NCI-H1694 treated with DMSO at 0.1 percent for 48 hours (cell line): Measurements from ENCODE around the gene ITGA7.

Experiments
- DNase-seq: peaks from one replicate; lab custom pipeline; 2025; lab: John Stamatoyannopoulos, UW

Gene ITGA7, protein sequence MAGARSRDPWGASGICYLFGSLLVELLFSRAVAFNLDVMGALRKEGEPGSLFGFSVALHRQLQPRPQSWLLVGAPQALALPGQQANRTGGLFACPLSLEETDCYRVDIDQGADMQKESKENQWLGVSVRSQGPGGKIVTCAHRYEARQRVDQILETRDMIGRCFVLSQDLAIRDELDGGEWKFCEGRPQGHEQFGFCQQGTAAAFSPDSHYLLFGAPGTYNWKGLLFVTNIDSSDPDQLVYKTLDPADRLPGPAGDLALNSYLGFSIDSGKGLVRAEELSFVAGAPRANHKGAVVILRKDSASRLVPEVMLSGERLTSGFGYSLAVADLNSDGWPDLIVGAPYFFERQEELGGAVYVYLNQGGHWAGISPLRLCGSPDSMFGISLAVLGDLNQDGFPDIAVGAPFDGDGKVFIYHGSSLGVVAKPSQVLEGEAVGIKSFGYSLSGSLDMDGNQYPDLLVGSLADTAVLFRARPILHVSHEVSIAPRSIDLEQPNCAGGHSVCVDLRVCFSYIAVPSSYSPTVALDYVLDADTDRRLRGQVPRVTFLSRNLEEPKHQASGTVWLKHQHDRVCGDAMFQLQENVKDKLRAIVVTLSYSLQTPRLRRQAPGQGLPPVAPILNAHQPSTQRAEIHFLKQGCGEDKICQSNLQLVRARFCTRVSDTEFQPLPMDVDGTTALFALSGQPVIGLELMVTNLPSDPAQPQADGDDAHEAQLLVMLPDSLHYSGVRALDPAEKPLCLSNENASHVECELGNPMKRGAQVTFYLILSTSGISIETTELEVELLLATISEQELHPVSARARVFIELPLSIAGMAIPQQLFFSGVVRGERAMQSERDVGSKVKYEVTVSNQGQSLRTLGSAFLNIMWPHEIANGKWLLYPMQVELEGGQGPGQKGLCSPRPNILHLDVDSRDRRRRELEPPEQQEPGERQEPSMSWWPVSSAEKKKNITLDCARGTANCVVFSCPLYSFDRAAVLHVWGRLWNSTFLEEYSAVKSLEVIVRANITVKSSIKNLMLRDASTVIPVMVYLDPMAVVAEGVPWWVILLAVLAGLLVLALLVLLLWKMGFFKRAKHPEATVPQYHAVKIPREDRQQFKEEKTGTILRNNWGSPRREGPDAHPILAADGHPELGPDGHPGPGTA

DNA sequence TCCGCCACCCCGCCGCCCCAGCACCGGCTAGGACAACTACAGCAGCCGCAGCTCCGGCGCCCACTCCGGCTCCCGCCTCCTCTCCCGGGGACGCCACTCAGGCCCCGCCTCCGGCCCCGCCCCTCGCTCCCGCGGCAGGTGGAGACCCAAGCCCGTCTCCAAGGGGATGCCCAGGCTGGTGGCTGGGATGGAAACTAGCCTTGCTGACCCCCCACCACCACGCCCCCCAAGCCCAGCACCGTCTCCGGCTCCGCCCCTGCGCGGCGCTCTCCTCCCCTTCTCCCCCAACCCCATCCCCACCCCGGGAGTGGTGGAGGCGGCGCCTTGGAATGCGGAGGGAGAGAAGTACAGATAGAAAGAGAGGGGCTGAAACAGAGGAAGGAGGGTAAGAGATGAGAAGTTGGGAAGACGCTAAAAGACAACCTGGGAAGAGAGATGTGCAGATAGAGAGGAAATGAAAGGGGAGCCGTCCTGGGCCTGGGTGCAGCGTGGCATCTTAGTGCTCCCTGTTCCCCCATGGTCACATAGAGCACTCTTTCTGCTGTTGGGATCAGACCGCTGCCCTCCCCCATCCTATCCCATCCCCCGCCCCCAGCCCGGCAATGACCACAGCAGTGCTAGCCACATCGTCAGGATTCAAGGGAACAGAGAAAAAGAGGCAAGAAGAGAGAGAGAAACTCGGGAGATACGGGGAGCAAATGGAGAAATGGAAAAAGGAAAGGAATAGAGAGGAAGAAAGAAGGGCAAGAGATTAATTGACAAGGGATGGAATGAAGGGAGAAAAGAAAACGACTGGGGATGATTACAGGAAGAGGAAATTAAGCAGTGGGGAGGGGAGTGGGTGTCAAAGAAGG is at the start of gene ITGA7:
Gene ITGA7, minus strand, starts transcription at position 64 of the 854 bp plus-strand sequence. CDS start 222 bp downstream, outside the sequence.
- DNase-seq: no peak

DNA sequence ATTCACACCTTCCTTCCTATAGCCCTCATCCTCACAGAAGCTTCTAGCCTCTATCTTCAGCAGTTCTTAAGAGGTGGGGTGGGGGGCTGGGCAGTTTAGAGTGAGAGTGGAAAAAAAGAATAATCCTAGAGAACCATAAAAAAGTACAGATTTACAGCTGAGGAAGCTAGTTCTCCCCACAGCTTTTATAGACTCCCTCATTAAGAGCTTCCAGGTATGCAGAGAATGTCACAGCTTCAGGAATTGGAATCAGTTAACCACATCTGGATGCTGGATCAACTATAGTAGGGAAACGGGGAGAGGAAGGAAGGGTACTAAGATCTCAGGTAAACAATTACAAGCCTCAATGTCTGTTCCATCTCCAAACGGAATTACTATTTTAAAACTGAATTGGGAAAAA is 47.5 kb upstream of the ITGA7 start:
- DNase-seq: no peak

DNA sequence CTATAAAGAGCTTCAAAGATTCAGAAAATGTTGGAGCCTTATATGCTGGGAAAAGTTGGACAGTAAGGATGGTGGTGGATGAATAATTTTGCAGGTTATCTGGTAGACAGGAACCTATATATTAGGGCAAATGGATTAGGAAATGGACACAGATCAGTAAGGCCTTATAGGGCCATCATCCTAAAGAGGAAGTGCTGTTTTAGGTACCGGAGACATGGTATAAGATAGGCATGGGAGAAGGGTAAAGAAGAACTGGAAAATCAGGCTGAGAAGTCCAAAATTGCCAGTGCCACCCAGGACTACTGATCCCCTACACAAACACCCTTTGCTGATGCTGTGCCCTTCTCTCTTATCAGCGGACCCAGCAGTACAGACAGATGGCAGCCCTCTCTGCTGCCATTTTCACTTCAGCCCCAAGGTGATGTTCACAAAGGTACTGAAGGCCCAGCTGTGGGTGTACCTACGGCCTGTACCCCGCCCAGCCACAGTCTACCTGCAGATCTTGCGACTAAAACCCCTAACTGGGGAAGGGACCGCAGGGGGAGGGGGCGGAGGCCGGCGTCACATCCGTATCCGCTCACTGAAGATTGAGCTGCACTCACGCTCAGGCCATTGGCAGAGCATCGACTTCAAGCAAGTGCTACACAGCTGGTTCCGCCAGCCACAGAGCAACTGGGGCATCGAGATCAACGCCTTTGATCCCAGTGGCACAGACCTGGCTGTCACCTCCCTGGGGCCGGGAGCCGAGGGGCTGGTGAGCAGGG is 40.7 kb upstream of the ITGA7 start:
- DNase-seq: no peak

DNA sequence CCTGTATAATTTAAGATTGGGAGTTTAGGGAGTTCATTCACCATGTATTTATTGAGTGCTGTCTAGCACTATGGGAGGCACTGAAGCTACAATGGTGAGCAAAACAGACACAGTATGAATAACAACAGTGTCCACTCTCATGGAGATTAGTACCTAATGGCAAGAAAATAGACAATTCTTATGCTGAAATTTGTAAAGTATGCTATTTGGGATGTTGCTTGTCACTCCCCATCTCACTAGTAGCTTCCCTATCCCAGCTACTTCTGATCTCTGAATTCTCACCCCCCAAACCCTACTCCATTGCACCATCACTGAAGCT is 39.2 kb upstream of the ITGA7 start:
- DNase-seq: no peak

DNA sequence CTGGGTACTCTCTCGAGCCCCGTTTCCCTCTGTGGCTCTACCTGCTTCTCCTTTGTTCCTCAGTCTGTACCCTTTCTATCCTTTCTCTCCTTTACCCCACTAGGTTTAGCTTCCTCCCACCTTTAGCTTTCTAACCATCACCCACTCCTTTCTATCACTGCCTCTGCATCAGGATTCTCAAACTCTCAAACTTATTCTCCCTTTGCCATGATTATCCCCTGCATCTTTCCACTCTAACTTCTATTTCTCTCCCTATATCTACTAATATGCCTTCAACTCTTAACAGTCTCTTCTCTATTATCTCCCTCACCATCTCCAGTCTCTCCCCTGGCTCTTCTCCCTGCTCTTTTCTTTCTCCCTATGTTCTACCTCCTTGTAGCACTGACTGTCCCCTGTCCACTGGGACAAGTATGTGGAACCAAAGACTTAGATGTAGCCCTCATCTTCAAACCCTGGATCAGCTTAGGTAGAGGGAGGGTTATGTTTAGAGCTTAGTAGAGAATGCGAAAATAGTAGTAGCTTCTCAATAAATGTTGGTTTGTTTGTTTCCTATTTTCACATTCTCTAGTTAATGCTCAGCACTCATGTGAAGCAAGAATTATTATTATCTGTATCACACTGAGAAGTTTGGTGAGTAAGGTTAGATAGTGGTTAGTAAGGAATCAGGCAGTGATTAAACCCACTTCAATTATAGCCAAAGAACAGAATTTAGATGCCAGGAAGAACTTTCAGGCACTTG is 38.6 kb upstream of the ITGA7 start:
- DNase-seq: no peak

DNA sequence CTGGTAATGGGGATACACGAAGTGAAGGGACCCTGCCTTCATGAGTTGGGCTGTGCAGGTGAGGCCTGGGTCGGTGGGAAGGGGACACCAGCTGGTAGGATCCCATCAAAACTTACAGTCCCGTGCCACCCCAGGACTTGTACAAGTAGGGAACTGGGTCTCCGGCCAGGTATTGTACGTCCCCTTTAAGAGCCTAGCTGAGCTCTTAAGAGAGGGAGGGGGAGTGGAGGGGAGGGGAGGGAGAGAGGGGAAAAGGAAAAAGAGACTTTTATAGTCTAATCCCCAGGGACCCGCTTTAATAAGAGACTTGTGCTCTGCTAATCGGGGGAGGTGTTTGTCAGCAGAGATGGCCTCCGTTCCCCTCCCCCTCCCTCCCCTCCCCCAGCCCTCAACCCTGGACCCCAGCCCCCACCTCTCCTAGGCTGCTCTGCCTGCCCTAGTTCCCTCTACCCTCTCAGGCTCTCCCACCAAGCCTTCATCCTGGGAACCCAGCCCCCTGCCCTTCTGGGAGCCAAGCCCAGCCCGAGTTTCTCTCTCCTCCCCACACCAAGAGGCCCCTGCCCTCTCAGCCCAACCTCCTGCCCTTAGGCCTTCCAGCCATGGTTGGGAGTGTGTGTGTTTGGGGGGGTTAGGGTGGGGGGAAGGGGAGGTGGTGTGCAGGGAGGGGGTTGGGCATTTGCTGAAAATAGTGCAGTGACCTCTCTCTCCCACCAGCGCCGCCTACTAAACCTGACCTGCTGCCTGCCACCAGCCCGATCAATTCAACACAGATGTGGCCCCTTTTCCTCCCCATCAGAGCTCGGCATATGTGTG is 37.9 kb upstream of the ITGA7 start:
- DNase-seq: no peak

DNA sequence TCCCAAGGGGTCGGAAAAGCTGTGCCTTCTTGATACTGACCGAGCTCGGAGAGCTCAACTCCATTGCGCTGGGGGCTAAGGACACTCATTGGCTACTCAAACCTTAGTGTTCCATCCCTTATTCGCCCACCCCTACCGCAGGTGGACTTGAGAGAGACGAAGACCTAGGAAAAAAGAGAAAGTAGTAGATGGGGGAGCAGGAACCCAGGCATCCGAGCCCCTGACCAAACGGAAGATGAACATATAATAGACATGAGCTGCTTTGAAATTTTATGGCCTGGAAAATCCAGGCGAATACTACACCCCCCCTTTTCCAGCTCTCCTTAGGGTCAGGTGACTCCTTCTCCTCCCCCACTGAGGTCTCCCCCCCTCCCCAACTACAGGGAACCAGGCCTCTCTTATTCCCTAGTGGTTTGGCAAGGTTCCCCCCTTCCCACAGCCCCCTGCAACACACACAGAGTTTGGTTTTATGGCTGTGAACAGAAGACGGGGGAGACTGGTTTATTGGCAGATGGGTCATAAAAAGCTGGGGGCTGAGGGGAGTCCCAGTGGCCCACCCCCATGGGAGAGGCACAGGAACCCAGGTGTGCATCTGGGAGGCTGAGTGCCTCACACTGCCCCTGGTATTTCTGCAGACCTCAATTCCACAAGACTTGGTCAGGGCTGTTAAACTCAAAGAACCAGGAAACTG is 36.8 kb upstream of the ITGA7 start:
- DNase-seq: no peak

DNA sequence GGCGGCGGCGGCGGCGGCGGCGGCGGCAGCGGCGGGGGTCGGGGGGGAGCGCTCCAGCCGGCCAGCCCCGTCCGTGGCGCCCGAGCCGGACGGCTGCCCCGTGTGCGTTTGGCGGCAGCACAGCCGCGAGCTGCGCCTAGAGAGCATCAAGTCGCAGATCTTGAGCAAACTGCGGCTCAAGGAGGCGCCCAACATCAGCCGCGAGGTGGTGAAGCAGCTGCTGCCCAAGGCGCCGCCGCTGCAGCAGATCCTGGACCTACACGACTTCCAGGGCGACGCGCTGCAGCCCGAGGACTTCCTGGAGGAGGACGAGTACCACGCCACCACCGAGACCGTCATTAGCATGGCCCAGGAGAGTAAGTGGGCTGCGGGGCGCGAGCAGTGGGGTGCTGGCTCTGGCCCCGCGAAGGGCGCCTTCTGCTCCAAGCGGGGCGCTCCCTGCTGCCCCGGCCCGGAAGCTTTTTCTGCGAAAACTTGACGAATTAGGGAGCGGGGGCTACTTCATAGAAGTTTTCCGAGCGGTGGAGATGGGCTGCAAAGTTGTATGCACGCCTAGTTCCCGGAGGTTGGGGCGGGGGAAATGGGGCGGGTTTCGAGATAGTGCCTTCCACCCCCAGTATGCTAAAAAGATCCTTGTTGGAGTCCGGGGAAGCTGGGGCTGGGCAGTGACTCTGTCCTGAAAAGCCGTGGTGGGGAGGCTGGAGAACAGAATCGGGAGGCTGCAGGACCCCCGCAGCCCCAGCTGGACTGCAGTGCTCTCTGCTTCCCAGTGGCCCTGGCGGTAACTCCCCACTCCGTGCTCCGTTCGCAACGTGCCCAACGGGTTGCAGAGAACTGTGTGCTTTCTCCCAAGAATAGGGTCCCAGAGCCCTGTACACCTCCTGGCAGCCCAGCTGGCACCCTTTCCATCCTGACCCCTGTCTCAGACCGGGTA is 36.0 kb upstream of the ITGA7 start:
- DNase-seq: no peak

DNA sequence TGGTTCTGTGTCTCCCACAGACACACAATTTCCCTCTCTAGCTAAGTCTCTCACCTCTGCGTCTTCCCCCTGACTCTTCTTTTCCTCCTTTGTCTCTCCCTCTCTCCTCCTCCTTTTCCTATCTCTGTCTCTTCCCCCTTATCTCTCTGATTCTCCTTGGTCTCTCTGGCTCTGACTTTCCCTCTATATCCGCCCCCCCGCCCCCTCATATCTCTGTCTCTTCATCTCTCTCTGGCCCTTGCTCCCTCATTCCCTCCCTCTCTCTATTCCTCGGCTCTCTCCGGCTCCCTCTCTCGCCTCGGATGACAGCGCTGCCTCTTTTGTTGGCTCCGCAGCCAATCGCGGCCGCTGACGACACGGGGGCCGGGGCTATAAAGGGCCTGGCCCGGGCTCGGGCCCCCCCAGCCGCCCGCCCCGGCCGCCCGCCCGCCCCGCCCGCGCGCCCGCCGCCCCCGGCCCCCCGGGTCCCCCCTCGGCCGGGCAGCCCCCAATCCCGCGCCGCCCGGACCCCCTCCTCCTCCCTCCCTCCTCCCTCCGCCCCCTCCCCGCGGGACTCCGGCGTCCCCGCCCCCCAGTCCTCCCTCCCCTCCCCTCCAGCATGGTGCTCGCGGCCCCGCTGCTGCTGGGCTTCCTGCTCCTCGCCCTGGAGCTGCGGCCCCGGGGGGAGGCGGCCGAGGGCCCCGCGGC is 35.2 kb upstream of the ITGA7 start, which contains the start of gene GDF11:
Gene GDF11, plus strand, starts transcription at position 404 of the 687 bp plus-strand sequence. Its CDS starts 195 bp downstream, at position 599.
- DNase-seq: peak; percentile 29

DNA sequence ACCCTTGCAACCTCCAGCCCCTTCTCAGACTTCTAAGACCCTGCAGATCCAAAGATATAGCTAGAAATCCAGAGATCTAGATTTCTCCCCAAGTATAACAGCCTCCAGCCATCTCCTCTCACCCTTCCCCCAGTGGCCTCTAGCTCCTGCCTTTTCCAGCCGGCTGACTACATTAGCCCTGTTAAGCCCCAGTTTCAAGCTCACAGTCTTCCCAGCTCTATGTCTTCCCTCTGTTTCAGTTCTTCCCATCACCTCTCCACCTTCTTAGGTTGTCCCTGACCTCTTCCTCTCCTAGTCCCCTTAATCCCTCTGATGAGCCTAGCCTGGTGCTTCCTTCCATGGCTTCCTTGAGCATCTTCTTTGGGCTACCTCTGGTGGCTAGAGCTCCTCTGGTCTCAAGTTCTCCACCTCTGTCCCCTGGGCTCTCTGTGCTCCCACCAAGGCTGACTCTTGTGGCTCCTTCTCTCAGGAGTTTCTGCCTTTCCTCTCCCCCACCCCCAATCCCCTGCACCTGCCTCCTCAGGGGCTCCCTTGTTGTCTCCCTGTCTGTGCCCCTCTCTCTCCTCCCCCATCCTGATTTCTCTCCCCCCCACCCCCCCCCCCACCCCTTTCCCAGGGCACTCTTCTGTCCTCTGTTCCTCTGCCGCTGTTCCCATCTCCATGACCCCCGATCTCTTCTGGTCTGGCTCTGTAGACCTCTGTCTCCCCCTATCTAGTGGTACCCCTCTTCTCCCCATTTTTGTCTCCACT is 34.4 kb upstream of the ITGA7 start:
- no peak for DNase-seq

DNA sequence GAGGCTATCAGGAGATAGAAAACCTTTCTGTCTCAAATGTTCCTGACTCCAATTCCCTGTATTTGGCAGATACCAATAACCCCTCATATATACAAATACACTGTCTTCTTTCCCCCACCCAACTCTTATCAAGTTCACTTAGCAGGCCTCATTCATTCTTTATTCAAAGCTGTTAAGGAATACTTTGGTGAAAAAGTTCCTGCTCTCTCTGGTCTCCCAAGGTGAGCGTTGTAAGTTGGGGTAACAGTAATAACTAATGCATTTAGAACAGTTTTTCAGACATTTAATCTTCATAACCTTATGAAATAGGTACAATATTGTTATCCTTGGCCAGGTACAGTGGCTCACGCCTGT is 31.3 kb upstream of the ITGA7 start:
- DNase-seq: no peak

DNA sequence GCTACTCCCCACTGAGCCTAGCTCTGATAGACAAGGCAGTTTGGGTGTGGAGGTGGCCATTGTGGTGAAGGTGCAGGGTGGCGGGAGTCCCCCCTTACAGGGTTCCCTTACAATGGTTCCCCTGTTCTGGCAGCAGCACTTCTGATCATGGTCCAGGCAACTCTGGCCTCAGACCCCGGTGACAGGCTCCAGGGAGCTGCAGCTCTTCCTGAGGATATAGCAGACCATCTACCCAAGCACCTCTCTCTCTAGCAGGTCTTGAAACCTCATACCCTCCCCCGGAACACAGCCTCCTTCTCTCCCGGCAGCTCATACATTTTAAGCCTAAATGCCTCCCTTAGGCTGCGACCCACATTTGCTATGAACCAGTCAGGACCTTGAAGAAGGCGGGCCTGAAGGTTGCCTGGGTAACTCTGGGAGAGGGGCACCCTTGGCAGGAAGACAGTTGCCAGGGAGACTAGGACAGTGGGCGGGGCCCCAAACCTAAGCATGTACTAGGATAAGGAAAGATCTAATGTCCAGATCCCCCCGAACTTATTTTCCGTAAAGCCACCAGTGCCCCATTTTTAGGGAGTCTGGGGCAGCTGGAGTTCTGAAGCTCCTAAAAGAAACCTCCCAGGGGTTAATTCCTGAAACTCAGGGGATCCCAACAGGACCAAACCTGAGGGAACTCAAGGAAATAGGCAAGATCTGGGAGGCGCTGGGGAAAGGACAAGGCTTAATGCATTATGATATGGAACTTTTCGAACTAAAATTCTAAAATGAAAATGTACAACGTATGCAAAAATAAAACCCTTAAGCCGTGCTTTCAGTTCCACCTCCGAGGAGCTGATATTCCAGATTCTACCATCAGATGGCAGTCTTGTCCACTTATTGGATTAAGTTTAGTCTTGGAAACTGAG is 30.7 kb upstream of the ITGA7 start:
- DNase-seq: peak; percentile 89

DNA sequence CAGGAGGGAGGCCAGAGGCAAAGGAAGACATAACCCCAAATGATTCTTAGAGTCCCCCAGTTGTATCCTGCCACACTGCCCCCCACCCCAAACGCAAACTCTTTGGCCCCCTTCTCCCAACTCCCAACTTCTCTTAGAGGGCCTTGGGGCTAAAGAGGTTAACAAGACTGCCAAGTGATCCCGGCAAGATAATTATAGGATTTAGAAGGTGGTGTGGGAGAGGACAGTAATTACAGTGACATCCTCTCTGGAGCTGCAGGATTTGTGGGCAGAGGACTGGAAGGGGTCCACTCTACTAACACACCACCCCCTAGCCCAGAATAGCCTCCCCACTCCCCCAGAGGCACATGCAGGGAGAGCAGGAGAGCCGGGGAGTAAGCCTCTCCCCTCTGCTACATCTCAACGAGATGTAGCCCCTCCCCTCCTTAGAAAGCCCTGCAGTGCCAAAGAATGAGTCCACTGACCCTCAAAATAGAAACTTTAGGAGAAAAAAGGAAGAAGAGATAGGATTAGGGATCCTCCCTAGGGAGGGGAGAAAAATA is 29.9 kb upstream of the ITGA7 start:
- no peak for DNase-seq

DNA sequence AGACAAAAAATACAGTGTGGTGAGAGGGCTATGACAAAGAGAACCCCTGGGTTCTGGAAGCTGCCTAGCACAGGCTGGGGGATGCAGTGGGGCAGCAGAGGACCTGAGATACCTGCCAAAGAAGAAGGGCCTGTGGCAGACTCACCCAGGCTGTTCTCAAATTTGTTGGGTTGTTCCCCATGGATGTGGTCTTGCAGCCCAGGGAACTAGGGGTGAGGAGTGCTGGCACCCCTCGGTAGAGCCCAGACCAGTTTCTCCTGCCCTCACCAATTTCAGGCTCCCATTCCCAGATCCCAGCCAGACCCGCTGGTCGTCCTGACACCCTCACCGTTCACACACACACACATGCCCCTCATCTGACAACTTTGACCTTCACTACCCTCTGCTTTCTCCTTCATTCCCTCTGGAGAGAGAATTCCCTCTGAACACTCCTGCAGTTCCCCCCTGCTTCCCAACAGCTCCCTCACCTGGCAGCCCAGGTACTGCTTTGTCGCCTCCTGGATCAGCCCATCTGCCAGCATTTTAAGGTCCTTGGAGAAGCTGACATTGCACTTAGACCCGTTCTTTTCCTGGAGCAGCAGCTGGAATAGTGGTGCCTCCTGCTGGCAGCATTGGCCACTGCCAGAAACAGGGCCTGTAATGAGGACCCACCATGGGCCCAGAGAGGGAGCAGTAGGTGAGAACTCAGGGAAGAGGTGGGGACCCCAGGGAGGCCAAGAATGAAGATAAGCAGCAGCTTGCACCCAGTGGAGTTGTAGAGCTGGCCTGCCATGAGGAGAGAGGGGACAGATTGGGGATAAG is 29.3 kb upstream of the ITGA7 start:
- DNase-seq: peak; percentile 86
